ENCODE results near the gene CEACAM19.

DNA sequence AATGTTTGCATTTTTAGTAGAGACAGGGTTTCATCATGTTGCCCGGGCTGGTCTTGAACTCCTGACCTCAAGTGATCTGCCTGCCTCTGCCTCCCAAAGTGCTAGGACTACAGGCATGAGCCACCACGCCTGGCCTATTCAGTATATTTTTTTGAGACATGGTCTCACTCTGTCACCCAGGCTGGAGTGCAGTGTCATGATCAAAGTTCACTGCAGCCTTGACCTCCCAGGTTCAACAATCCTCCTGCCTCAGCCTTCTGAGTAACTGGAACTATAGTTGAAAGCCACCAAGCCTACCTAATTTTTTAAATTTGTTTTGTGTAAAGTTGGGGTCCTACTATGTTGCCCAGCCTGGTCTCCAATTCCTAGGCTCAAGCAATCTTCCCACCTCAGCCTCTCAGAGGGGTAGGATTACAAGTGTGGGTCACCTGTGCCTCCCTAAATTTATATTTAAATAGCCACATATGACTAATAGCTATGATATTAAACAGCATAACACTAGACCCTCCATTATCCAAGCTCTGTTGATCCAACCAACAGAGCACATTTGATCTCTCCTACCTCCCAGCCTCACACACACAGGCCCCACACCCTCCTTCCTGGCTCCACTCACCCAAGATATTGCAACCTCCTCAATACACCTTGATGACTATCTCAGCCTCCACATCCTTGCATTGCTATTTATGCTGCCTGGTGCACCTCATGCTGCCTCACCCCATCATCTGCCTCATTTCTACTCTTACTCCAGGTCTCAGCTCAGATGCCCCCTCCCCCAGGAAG lies 2.1 kb upstream of the CEACAM19 start:
- TF ChIP-seq TAF1 (IDR thresholded peaks at IDR 0.05; ENCODE audit: borderline replicate concordance, low read depth, low read length): no peak
- no peak for TF ChIP-seq POLR2A (IDR thresholded peaks at IDR 0.05; ENCODE audit: low read depth, low read length)
- TF ChIP-seq POLR2AphosphoS5 (IDR thresholded peaks at IDR 0.05; ENCODE audit: low read depth, low read length): no peak
